ENCODE measurements around the gene LIPG. TPM values are rescaled to one million over a fixed set of nuclear protein-coding genes. Genes with fewer than 3 reads are reported as not detected.

Gene LIPG
- total and polyA plus RNA-seq, 9 of the 15 experiments (the other 6 are each of a cell fraction or from before 2014, with no cell fraction given): 0.76 to 1.8 (median 1.3) TPM

GRCh38 chr18:49623571-49623970, 61.7 kb downstream of the LIPG start (continued):
- no peak for TF ChIP-seq ZNF239 (CRISPR knock-in tag; IDR thresholded peaks at IDR 0.05)
- no peak for TF ChIP-seq ZBED1 (IDR thresholded peaks at IDR 0.05)
- TF ChIP-seq ZNF764 (CRISPR knock-in tag; IDR thresholded peaks at IDR 0.05; ENCODE audit: low read depth): no peak
- TF ChIP-seq E2F6 (IDR thresholded peaks at IDR 0.05; ENCODE audit: borderline replicate concordance in 1 of 2, extremely low read depth in 1 of 2, insufficient read depth in 1 of 2, insufficient read length in 1 of 2, low read depth in 1 of 2, low read length in 1 of 2, poor library complexity in 1 of 2, severe bottlenecking in 1 of 2): no peak
- no peak for TF ChIP-seq NCOA4 (IDR thresholded peaks at IDR 0.05; ENCODE audit: partially characterized antibody)

- in situ Hi-C loops (cut with MboI): no loop called here
- CTCF ChIA-PET (ENCODE audit: low intra/inter-chr PET ratio): no interaction called here
- H3K27ac ChIP-seq (ENCODE audit: extremely low read depth, low read depth, low read length): no peak overlapping the region
Observed at GRCh38 chr18:49625021-49625691, 63.3 kb downstream of the LIPG start.

More at GRCh38 chr18:49625021-49625691, 63.3 kb downstream of the LIPG start:
- no peaks in the 10 kb centered on the region for H3K4me1 ChIP-seq (replicated peaks in 1 of 2; ENCODE audit: control insufficient read depth in 2 of 2, insufficient read depth in 2 of 2, low read length in 2 of 2)
- no peak for DNase-seq (ENCODE audit: extremely low read depth in 1 of 4, low spot score in 3 of 4)
- ATAC-seq: no peak
- H3K4me2 ChIP-seq (ENCODE audit: insufficient read depth, low read length): no peak overlapping the region
- BruUV-seq (replicated peaks): no TSS peak
- no peak for FAIRE-seq
- H3K9me3 ChIP-seq (replicated peaks; ENCODE audit: control insufficient read depth, insufficient read depth, low read depth, low read length): no peaks in the 10 kb centered on the region
- no peaks in the 10 kb centered on the region for H3K79me2 ChIP-seq (ENCODE audit: control insufficient read depth, insufficient read depth, low read length)
- no peaks in the 10 kb centered on the region for H3K36me3 ChIP-seq (ENCODE audit: control insufficient read depth, insufficient read depth, low read length)
- H3K4me3 ChIP-seq: no peak overlapping the region
- no peak overlapping the region for H2AFZ ChIP-seq (ENCODE audit: low read depth, low read length)
- peaks cover 6 to 34% of the 10 kb centered on the region in 2 experiments; a peak in 3 of 5 replicates for H3K27me3 ChIP-seq (ENCODE audit: control insufficient read depth in 2 of 2, insufficient read depth in 2 of 2, low read length in 2 of 2)
- H3K9me1 ChIP-seq (ENCODE audit: control insufficient read depth, insufficient read depth, low read length): no peaks in the 10 kb centered on the region
- no peaks in the 10 kb centered on the region for H4K20me1 ChIP-seq (replicated peaks; ENCODE audit: control insufficient read depth, insufficient read depth, low read length)
- intact Hi-C loops (cut with micrococcal nuclease): no loop called here
- POLR2A ChIA-PET: interaction anchor here (1.2 kb wide), 1 partner anchor 12 kb away, joined by 3 read pairs; no protein-coding TSS in a partner anchor
- 3% methylated on average over 9 of the region's 9 CpGs for WGBS (ENCODE audit: insufficient coverage, low coverage, missing lambda C conversion rate)
- no peak overlapping the region for H3K9ac ChIP-seq (ENCODE audit: insufficient read depth in 1 of 2, low read depth in 2 of 2, low read length in 2 of 2)
- TF ChIP-seq MXI1 (IDR thresholded peaks at IDR 0.05; ENCODE audit: low read depth, low read length): no peak
- no peak for TF ChIP-seq ADNP (tag; IDR thresholded peaks at IDR 0.05)

Data from K562 (cell line).